Measurements from ENCODE around the gene DMAC2L. TPM values are rescaled to one million over a fixed set of nuclear protein-coding genes. Genes with fewer than 3 reads are reported as not detected.
"Not testable (repeated sequence)": the region's sequence is repeated elsewhere in the genome, so short reads cannot be mapped to it uniquely, and the experiment has no call there.

The DMAC2L gene
- total RNA-seq, 2 experiments from 2014 or later = 14.5 to 18.1 TPM

- Mint-ChIP-seq H3K27ac (no peak overlapping the region), H3K27me3 (no peaks in the 10 kb centered on the region), H3K36me3 (peaks cover 7% of the 10 kb centered on the region), H3K4me3 (no peak overlapping the region), H3K4me1 (peaks cover 36% of the 10 kb centered on the region), H3K9me3 (no peaks in the 10 kb centered on the region)
- DNase-seq = peak; percentile 17
Measured at GRCh38 chr14:50340963-50341362, 28.8 kb downstream of the DMAC2L start.

GRCh38 chr14:50342221-50343078, 30.3 kb downstream of the DMAC2L start:
- H3K4me1 Mint-ChIP-seq = peaks cover 32% of the 10 kb centered on the region
- peaks cover 7% of the 10 kb centered on the region for H3K36me3 Mint-ChIP-seq
- H3K27me3 Mint-ChIP-seq = no peaks in the 10 kb centered on the region
- no peaks in the 10 kb centered on the region for H3K9me3 Mint-ChIP-seq
- peak; percentile 50 for DNase-seq
- peak overlapping the region; percentile 38 for H3K27ac Mint-ChIP-seq
- no peak overlapping the region for H3K4me3 Mint-ChIP-seq

GRCh38 chr14:50343434-50343833, 31.3 kb downstream of the DMAC2L start:
- H3K4me1 Mint-ChIP-seq = peaks cover 33% of the 10 kb centered on the region
- H3K9me3 Mint-ChIP-seq = no peaks in the 10 kb centered on the region
- peaks cover 7% of the 10 kb centered on the region for H3K36me3 Mint-ChIP-seq
- no peak overlapping the region for H3K4me3 Mint-ChIP-seq
- peak overlapping the region; percentile 65 for H3K27ac Mint-ChIP-seq
- H3K27me3 Mint-ChIP-seq = no peaks in the 10 kb centered on the region
- no peak for DNase-seq

GRCh38 chr14:50344116-50344775, 32.1 kb downstream of the DMAC2L start:
- Mint-ChIP-seq H3K36me3 (peaks cover 7% of the 10 kb centered on the region), H3K27me3 (no peaks in the 10 kb centered on the region), H3K9me3 (no peaks in the 10 kb centered on the region), H3K27ac (peak overlapping the region; percentile 65), H3K4me3 (peak overlapping the region; percentile 38), H3K4me1 (peaks cover 33% of the 10 kb centered on the region)
- peak; percentile 80 for DNase-seq

- peaks cover 7% of the 10 kb centered on the region for H3K36me3 Mint-ChIP-seq
- H3K9me3 Mint-ChIP-seq = no peaks in the 10 kb centered on the region
- H3K27me3 Mint-ChIP-seq = no peaks in the 10 kb centered on the region
- no peak overlapping the region for H3K27ac Mint-ChIP-seq
- H3K4me1 Mint-ChIP-seq = peaks cover 33% of the 10 kb centered on the region
- DNase-seq = no peak
- H3K4me3 Mint-ChIP-seq = no peak overlapping the region
Measured at GRCh38 chr14:50344876-50345563, 32.9 kb downstream of the DMAC2L start.

GRCh38 chr14:50345846-50346422, 33.8 kb downstream of the DMAC2L start:
- H3K27me3 Mint-ChIP-seq = no peaks in the 10 kb centered on the region

GRCh38 chr14:50347521-50347920, 35.4 kb downstream of the DMAC2L start:
- Mint-ChIP-seq H3K27me3 (no peaks in the 10 kb centered on the region), H3K4me1 (peaks cover 29% of the 10 kb centered on the region), H3K27ac (no peak overlapping the region)

More at GRCh38 chr14:50345846-50346422, 33.8 kb downstream of the DMAC2L start:
- Mint-ChIP-seq H3K9me3 (no peaks in the 10 kb centered on the region), H3K4me3 (no peak overlapping the region), H3K4me1 (peaks cover 33% of the 10 kb centered on the region), H3K27ac (no peak overlapping the region), H3K36me3 (peaks cover 7% of the 10 kb centered on the region)
- no peak for DNase-seq

GRCh38 chr14:50348933-50349332, 36.8 kb downstream of the DMAC2L start:
- no peak for DNase-seq
- Mint-ChIP-seq H3K4me3 (no peak overlapping the region), H3K27me3 (no peaks in the 10 kb centered on the region)

More at GRCh38 chr14:50347521-50347920, 35.4 kb downstream of the DMAC2L start:
- Mint-ChIP-seq H3K4me3 (no peak overlapping the region), H3K36me3 (peaks cover 7% of the 10 kb centered on the region), H3K9me3 (no peaks in the 10 kb centered on the region)
- DNase-seq = no peak

GRCh38 chr14:50350975-50351374, 38.9 kb downstream of the DMAC2L start:
- no peak for DNase-seq
- Mint-ChIP-seq H3K4me3 (no peak overlapping the region), H3K27me3 (no peaks in the 10 kb centered on the region), H3K4me1 (peaks cover 9% of the 10 kb centered on the region), H3K27ac (no peak overlapping the region), H3K9me3 (no peaks in the 10 kb centered on the region), H3K36me3 (no peaks in the 10 kb centered on the region)

More at GRCh38 chr14:50348933-50349332, 36.8 kb downstream of the DMAC2L start:
- H3K4me1 Mint-ChIP-seq = peaks cover 15% of the 10 kb centered on the region
- H3K36me3 Mint-ChIP-seq = peaks cover 5% of the 10 kb centered on the region
- no peaks in the 10 kb centered on the region for H3K9me3 Mint-ChIP-seq
- no peak overlapping the region for H3K27ac Mint-ChIP-seq

GRCh38 chr14:50352584-50352983, 40.5 kb downstream of the DMAC2L start:
- H3K9me3 Mint-ChIP-seq = no peaks in the 10 kb centered on the region
- no peak overlapping the region for H3K27ac Mint-ChIP-seq
- H3K27me3 Mint-ChIP-seq = no peaks in the 10 kb centered on the region
- H3K4me1 Mint-ChIP-seq = peaks cover 13% of the 10 kb centered on the region
- H3K36me3 Mint-ChIP-seq = peaks cover 14% of the 10 kb centered on the region
- no peak overlapping the region for H3K4me3 Mint-ChIP-seq
- DNase-seq = no peak

GRCh38 chr14:50353126-50353525, 41.0 kb downstream of the DMAC2L start:
- no peaks in the 10 kb centered on the region for H3K9me3 Mint-ChIP-seq
- H3K36me3 Mint-ChIP-seq = peaks cover 18% of the 10 kb centered on the region
- H3K27ac Mint-ChIP-seq = no peak overlapping the region
- DNase-seq = no peak
- no peaks in the 10 kb centered on the region for H3K27me3 Mint-ChIP-seq
- peaks cover 13% of the 10 kb centered on the region for H3K4me1 Mint-ChIP-seq
- H3K4me3 Mint-ChIP-seq = no peak overlapping the region

GRCh38 chr14:50354527-50354926, 42.4 kb downstream of the DMAC2L start:
- DNase-seq = no peak
- H3K4me1 Mint-ChIP-seq = peaks cover 13% of the 10 kb centered on the region
- no peak overlapping the region for H3K27ac Mint-ChIP-seq

GRCh38 chr14:50355692-50356091, 43.6 kb downstream of the DMAC2L start:
- DNase-seq = no peak
- H3K27ac Mint-ChIP-seq = no peak overlapping the region
- H3K4me1 Mint-ChIP-seq = peaks cover 13% of the 10 kb centered on the region
- H3K27me3 Mint-ChIP-seq = no peaks in the 10 kb centered on the region
- H3K9me3 Mint-ChIP-seq = no peaks in the 10 kb centered on the region
- no peak overlapping the region for H3K4me3 Mint-ChIP-seq
- peaks cover 22% of the 10 kb centered on the region for H3K36me3 Mint-ChIP-seq

More at GRCh38 chr14:50354527-50354926, 42.4 kb downstream of the DMAC2L start:
- Mint-ChIP-seq H3K4me3 (no peak overlapping the region), H3K27me3 (no peaks in the 10 kb centered on the region), H3K9me3 (no peaks in the 10 kb centered on the region), H3K36me3 (peaks cover 21% of the 10 kb centered on the region)

GRCh38 chr14:50356283-50356682, 44.2 kb downstream of the DMAC2L start:
- not testable (repeated sequence) for DNase-seq, H3K4me3 Mint-ChIP-seq, H3K27me3 Mint-ChIP-seq, H3K27ac Mint-ChIP-seq, H3K9me3 Mint-ChIP-seq
- H3K36me3 Mint-ChIP-seq = peaks cover 22% of the 10 kb centered on the region
- peaks cover 13% of the 10 kb centered on the region for H3K4me1 Mint-ChIP-seq

- Mint-ChIP-seq H3K4me3 (no peak overlapping the region), H3K9me3 (no peaks in the 10 kb centered on the region), H3K36me3 (peaks cover 22% of the 10 kb centered on the region), H3K27me3 (no peaks in the 10 kb centered on the region), H3K4me1 (peaks cover 13% of the 10 kb centered on the region), H3K27ac (no peak overlapping the region)
- DNase-seq = no peak
Measured at GRCh38 chr14:50357124-50357523, 45.0 kb downstream of the DMAC2L start.
